A673 (cell line): ENCODE data around the gene SPIRE1.

Experiments used
- EZH2 ChIP-seq: fragments of 200-600 bp; sonication (generic); IDR thresholded peaks from 2 replicates; pipeline ENCODE4 v1.6.1; 2017; ENCODE audit warnings: borderline replicate concordance, low read depth, mild to moderate bottlenecking, mixed read lengths, antibody characterized with exemption, low read length; ENCODE audit not compliant: poor library complexity, severe bottlenecking
- TF ChIP-seq, protein P1 (sequence below): fragments of 300-800, 200-600 bp; sonication (generic); conservative IDR thresholded peaks from 2 replicates; pipeline ENCODE4 v1.5.1; 2017; ENCODE audit warnings: low read depth, mild to moderate bottlenecking, antibody characterized with exemption, low read length, moderate library complexity, mixed read lengths

DNA sequence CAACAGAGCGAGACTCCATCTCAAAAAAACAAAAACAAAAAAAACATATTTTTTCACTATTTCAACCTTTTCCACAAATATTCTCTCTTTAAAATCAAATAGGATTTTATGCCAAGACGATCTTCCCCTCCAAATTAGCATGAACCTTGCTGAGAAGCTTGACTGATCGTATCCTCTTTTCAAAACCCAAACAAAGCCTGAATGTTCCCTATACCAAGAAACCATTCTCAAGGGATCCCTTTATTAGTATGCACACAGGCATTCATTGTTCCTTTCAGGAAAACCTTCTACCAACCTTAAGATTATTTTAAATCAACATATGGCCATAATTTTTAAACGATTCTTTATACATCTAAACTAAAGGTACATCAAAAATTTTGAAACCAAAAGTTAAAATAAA, 6.3 kb downstream of the SPIRE1 start:
- TF ChIP-seq, protein P1, sequence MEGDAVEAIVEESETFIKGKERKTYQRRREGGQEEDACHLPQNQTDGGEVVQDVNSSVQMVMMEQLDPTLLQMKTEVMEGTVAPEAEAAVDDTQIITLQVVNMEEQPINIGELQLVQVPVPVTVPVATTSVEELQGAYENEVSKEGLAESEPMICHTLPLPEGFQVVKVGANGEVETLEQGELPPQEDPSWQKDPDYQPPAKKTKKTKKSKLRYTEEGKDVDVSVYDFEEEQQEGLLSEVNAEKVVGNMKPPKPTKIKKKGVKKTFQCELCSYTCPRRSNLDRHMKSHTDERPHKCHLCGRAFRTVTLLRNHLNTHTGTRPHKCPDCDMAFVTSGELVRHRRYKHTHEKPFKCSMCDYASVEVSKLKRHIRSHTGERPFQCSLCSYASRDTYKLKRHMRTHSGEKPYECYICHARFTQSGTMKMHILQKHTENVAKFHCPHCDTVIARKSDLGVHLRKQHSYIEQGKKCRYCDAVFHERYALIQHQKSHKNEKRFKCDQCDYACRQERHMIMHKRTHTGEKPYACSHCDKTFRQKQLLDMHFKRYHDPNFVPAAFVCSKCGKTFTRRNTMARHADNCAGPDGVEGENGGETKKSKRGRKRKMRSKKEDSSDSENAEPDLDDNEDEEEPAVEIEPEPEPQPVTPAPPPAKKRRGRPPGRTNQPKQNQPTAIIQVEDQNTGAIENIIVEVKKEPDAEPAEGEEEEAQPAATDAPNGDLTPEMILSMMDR, result no peak
- no peak for TF ChIP-seq EZH2
